Spleen (tissue), 7 donors: ENCODE measurements around the gene TRIM66.

Source experiments
- CTCF ChIP-seq, 11 experiments: fragments of 200-600 bp in 7 of 11; fragments of 450-650 bp in 4 of 11; sonication (generic) in 4 of 11; IDR thresholded peaks in 8 of 11; conservative IDR thresholded peaks in 3 of 11; 1 replicate in 7 of 11; 2 replicates in 4 of 11; pipeline versions ENCODE4 v1.4.0 to v1.8.0; 2016 to 2021; ENCODE audit warnings: antibody characterized with exemption in 11 of 11, inconsistent platforms in 4 of 11, mild to moderate bottlenecking in 1 of 11
- POLR2A ChIP-seq, 3 donors: fragments of 450-650 bp; IDR thresholded peaks; one replicate each; pipeline ENCODE4 v1.5.1; 2017; ENCODE audit warnings: antibody characterized with exemption in 3 of 3, mild to moderate bottlenecking in 1 of 3
- POLR2AphosphoS5 ChIP-seq, 3 donors: sonication (generic); formaldehyde crosslinking; IDR thresholded peaks; one replicate each; pipeline ENCODE4 v1.5.1; 2017; ENCODE audit warnings: antibody characterized with exemption in 3 of 3
- donor health status: DM: no; HTN: no; CAD: no; lungs with moderate emphysema.
- donor health status: DM: no; HTN: no; CAD: no.
- donor health status: DM: no; HTN: no; CAD: no.

GRCh38 chr11:8639655-8640054, 42.8 kb downstream of the TRIM66 start:
- TF ChIP-seq POLR2A (IDR thresholded peaks at IDR 0.05): no peak
- no peak for TF ChIP-seq CTCF (IDR thresholded peaks at IDR 0.05 in 8 of 11, conservative IDR thresholded peaks at IDR 0.05 in 3 of 11)
- TF ChIP-seq POLR2AphosphoS5 (IDR thresholded peaks at IDR 0.05): no peak
